ENCODE results near the gene FAM229B.

- TF ChIP-seq, protein P1, sequence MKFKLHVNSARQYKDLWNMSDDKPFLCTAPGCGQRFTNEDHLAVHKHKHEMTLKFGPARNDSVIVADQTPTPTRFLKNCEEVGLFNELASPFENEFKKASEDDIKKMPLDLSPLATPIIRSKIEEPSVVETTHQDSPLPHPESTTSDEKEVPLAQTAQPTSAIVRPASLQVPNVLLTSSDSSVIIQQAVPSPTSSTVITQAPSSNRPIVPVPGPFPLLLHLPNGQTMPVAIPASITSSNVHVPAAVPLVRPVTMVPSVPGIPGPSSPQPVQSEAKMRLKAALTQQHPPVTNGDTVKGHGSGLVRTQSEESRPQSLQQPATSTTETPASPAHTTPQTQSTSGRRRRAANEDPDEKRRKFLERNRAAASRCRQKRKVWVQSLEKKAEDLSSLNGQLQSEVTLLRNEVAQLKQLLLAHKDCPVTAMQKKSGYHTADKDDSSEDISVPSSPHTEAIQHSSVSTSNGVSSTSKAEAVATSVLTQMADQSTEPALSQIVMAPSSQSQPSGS (CRISPR knock-in tag; IDR thresholded peaks at IDR 0.05) = no peak
- TF ChIP-seq MAFK (IDR thresholded peaks at IDR 0.05; ENCODE audit: low read length) (no peak), CTCF (IDR thresholded peaks at IDR 0.05 in 2 of 3, conservative IDR thresholded peaks at IDR 0.05 in 1 of 3; ENCODE audit: insufficient read depth in 2 of 3, low read depth in 1 of 3, low read length in 3 of 3) (no peak), SIX5 (IDR thresholded peaks at IDR 0.05; ENCODE audit: borderline replicate concordance in 1 of 2, insufficient read depth in 1 of 2, low read depth in 1 of 2, low read length in 2 of 2) (no peak), ZNF644 (tag; IDR thresholded peaks at IDR 0.05; ENCODE audit: low read depth) (no peak), KAT2B (IDR thresholded peaks at IDR 0.05; ENCODE audit: low read depth, low read length) (no peak), JUN (IDR thresholded peaks at IDR 0.05; ENCODE audit: borderline replicate concordance, low read depth, low read length) (no peak), JUN (CRISPR knock-in tag; IDR thresholded peaks at IDR 0.05; ENCODE audit: borderline replicate concordance) (no peak), IRF2 (CRISPR knock-in tag; IDR thresholded peaks at IDR 0.05) (no peak), RCOR1 (IDR thresholded peaks at IDR 0.05; ENCODE audit: borderline replicate concordance in 1 of 2, low read depth in 2 of 2, low read length in 2 of 2) (no peak)
- TF ChIP-seq, protein P2, sequence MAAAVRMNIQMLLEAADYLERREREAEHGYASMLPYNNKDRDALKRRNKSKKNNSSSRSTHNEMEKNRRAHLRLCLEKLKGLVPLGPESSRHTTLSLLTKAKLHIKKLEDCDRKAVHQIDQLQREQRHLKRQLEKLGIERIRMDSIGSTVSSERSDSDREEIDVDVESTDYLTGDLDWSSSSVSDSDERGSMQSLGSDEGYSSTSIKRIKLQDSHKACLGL (CRISPR knock-in tag; IDR thresholded peaks at IDR 0.05; ENCODE audit: borderline replicate concordance, poor library complexity, severe bottlenecking) = no peak
Observed at GRCh38 chr6:112054001-112054400, 33.4 kb upstream of the FAM229B start, which contains the start of gene CCN6.
